ENCODE results near the gene ATOH8.

ATOH8 gene

DNA sequence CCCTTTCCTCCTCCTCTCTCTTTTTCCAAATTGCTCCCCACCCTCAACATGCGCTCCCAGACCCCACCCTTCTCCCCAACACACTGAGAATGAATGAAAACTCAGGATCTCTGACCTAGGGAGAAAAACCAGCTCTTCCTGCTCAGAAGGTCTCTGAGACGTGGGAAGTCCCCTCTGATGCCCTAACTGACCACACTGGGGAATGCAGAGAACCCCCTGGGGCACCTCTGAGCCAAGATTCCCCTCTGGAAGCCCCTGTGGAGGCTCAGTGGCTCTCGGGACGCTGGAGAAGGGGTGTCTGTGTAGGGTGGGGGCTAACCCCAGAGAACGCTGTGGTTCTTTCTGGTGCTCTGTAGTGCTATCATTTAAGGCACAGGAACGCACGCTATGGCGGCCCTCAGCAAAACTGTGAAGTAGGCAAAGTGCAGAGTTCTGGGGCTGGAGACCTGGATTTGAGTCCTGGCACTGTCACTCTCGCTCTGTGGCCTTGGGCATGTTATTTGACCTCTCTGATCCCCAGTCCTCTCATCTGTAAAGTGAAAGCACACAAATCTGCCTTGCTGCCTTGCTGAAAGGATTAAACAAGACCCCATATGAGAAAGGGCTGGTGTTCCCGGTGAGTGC is 17.1 kb downstream of the ATOH8 start:
- DNase-seq (ENCODE audit: low read depth): no peak

DNA sequence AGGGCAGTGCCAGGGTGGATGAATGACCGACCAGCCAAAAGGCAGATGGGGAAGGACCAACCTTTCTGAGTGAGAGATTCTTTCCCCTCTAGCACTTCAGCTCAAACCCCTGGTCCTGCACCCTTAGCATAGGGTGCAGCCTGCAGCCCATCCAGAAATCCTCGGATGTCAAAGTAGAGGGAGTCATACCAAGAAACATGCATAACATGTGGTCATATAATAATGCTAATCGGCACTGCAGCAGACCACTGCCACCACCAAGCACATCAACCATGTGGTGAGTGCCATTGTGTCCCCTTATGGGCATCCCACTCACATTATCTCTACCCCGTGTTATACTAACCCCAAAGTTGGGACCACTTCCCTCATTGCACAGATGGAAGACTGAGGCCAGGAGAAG is 17.7 kb downstream of the ATOH8 start:
- DNase-seq (ENCODE audit: low read depth): no peak

DNA sequence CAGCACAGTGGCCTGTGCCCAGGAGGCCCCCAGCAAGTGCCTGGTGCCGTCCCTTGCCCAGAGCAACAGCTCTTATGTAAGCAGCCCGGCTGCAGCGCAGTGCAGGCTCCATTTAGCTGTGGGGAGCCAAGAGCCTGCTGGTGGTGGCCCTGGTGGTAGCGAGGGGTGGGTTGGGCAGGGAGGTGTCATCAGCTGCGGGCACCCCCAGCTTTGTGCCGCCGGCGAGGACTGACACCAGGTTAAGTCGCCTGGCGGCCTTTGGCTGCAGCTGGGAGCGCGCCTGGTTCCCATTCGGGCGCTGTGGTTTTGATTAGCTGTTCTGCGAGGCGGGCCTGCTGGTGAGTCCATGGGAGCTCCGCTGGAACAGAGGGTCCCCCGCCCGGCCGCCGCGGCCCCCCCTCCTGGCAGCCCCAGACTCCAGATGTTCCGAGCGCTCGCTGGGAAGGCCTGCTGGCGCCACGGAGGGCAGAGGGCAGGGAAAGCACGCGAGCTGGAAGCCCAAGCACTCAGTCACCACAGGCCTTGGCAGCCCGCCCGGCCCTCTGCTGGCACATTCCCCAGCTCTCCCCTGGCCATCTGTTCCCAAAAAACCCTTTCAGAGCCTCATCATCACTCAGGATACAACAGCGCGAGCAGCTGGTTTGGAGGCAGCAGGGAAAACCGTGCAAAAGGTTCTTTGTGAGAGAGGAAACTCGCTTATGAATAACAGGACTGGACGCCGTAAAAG is 18.4 kb downstream of the ATOH8 start:
- DNase-seq (ENCODE audit: low read depth): peak; percentile 100

DNA sequence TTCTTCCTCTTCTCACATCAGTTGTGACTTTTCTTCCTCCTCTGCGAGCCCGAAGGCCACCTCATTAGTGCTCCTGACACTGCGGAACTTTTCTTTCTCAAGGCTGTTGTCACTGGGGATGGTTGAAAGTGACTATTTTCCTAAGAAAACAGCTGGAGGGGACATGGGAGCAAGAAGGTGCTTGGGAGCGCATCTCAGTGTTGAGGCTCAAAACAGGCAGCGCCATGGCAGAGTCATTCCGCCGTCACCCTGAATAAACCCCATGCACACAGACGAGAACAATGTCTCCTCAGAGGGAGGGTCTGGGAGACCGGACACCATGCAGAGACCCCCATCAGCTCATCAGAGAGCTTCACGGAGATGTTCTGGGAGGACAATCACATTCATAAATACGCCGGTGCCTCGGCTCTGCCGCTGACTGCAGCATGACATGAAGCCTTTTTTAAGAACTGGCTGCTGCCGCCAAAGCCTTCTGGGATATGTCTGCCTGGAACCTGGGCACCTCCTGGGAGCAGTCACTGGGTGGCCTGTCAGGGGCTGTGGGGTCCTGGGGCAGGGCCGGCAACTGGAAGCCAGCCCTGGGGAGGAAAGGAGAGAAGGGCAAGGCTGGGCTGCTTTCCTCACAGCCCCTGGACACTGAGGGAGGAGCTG is 19.2 kb downstream of the ATOH8 start:
- DNase-seq (ENCODE audit: low read depth): no peak

DNA sequence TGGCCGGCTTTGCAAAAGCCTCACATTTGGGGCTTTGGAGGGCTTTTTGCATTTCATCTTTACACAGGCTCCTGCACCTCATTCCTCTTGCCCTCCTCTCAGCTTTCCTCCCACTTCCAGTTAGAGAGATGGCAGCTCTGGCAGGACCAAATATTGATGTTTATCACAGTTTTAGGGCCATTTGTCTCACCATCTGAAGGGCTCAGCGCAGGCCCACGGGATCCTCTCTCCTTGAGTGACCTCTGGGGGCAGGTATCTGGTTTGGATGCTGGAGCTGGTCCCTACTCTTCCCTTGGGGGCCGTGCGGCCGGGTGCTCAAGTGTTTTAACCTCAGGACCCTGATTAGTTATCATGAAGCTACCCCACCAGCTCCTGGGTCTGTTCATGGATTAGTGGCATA is 19.9 kb downstream of the ATOH8 start:
- DNase-seq (ENCODE audit: low read depth): no peak

DNA sequence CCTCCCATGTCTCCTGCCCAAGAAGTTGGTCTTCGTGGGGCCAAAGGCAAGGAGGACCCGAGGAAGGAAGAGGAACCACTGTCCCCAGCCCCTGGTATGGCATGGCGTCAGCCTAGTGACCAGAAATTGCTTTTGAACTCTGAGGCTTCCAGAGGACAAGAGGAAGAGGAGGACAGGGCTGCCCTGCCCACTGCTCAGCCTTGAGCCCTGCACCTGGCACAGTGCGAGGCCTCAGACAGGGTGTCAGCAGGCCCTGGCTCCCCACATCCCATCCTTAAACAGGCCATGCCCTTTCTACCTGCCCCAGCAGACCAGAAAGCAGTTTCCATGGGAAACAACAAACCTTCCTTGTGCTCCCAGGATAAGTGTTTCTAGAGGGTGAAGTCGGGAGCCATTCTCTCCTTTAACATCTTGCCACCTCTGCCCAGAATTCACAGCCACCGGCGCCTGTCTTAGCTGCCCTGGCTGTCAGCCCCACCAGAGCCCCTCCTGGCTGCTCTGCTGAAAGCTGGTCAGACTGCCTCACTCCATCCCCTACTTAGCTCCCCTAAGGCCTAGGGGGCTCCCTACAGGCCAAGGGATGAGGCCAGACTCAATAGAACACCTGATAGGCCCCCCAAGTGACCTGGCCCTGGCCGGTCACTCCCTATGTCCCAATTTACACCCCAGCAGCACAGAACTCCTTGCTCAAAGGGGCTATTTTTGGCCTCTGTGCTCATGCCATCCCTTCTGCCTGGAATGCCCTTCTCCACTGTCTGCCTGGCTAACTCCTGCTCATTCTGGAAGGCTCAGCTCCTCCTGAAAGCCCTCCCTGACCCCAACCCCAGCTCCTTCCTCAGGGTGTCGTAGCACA is 20.6 kb downstream of the ATOH8 start:
- DNase-seq (ENCODE audit: low read depth): no peak

DNA sequence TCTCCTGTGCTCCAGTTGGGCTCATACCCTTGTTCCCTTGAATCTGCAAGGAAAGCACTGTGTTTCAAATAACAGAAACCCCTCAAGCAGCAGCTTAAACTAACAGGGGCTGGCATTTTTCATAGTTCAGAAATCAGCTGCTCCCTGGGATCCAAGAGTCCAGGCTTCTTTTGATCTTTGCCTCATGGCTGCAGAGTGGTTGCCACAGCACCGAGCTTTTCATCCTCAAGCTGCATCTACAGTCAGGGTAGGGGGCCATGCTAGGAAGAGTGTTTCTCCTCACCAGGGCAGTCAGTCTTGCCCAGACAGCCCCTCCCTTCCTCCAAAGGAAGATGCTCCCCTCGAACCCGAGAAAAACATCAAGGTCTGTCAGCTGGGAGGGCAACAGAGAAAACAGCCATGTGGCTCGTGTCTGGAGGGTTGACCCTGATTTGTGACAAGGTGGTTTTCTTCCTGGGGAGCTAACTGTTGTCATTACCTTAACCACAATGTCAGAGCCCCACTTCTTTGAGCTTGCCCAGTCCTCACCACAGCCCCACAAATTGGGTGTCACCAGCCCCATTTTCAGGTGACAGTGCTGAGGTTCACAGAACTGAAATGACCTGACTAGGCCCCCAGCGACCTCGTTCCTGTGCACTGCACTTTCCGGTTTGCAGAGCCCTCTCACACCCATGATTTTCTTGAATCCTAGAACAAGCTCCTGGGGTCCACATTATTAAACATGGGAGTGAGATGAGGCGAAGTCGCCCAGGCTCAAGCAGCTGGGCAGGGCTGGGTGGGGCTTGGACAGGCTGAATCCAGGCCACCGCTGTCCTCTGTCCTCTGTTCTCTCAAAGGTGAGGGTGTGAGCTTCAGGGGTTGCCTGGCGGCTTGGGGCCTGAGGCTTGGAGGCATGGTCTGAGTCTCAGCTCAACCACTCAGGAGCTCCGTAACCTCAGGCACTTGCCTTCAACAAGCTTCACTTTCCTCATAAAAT is 21.9 kb downstream of the ATOH8 start:
- no peak for DNase-seq (ENCODE audit: low read depth)

DNA sequence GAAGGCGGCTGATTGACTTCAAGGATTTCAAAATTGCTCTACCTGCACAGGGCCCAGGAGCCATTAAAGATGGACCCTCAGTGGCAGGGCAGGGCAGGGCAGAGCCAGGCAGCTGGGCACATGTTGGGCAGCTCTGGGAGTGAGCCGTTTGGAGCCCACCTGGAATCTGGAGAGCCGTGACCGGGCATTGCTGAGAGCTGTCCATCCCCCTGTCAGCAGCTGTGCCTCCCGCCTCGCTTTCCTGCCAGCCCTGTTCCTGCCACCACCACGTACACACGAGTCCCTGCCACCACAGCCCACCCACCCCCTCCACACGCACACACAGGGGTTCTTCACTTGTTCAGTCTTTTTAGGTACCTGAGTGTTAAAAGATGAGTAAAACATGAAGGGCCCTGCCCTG is 22.9 kb downstream of the ATOH8 start:
- no peak for DNase-seq (ENCODE audit: low read depth)

DNA sequence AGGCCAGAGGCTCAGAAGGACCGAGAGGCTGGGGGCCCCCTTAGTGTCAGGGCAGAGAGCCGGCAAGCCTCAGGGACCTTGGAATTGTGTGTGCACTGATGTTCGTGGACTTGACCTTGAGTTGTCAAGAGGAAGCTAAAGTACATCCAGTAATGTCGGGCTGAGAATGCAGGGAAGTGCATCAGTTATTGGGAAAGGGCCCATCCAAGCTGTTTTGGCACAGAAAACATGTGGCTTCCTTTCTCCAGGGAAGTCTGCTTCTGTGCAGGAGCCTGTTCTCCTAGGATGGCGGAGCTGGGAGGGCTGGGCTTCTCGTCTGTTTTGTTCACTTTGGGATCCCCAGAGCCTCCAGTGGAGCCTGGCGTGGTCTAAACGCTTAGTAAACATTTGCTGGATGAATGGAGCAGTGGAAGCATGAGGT is 23.7 kb downstream of the ATOH8 start:
- DNase-seq (ENCODE audit: low read depth): no peak

DNA sequence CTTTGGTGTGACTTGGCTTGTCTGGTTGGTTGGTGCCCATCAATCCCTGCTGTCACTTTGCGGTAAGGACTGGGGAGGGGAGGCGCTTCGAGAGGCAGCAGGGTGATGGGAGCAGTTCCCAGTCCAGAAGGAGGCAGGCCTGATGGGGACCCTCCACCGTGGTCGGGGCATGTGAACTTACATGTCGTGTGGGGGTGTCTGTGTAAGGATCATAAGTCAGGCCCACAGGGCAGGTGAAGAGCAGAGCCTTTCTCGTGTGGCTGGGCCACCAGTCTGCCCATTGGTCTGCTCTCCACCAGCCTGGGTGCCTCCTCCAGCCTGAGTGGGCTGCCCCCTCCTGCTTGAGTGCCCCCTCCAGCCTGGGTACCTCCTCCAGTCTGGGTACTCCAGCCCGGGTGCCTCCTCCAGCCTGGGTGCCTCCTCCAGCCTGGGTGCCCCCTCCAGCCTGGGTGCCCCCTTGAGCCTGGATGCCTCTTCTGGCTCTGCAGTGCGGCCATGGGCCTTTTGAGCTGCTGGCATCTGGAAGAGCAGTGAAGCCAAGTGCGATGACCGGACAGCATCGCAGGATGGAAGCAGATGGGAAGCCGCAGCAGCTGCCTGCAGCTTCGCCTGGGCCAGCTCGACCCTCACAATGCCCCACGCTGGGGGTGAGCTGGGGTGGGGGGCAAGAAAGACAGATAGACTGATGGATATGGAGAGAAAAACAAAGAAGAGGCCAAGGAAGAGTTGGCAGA is 25.0 kb downstream of the ATOH8 start:
- no peak for DNase-seq (ENCODE audit: low read depth)

DNA sequence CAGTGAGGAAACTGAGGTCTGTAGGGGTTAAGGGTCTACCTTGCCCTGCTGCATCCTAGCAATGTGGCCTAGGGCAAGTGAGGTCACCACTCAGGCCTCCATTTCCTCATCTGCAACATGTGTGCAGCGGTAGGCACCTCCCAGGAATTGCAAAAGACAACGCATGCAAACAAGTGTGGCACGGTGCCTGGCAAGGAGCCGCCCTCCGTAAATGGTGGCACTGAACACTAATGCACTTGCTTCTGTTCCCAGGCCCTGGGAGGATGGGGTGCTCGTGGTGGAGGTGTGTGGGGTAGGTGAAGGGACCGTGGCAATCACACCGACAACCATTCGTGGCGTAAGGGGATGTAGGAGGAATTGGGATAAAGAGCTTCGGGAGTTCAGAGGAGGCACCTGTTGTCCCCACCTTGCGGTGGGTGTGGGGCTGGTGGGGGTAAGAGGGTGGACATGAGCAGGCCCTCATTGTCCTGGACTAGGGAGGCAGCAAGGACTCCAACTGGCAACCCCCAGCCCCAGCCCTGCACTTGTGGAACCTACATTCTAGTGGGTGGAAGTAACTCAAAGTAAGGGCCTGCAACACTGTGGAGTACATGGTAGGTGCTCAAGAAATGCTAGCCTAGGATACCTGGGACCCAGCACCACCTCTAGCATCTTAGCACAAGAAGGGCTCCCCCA is 26.0 kb downstream of the ATOH8 start:
- no peak for DNase-seq (ENCODE audit: low read depth)

DNA sequence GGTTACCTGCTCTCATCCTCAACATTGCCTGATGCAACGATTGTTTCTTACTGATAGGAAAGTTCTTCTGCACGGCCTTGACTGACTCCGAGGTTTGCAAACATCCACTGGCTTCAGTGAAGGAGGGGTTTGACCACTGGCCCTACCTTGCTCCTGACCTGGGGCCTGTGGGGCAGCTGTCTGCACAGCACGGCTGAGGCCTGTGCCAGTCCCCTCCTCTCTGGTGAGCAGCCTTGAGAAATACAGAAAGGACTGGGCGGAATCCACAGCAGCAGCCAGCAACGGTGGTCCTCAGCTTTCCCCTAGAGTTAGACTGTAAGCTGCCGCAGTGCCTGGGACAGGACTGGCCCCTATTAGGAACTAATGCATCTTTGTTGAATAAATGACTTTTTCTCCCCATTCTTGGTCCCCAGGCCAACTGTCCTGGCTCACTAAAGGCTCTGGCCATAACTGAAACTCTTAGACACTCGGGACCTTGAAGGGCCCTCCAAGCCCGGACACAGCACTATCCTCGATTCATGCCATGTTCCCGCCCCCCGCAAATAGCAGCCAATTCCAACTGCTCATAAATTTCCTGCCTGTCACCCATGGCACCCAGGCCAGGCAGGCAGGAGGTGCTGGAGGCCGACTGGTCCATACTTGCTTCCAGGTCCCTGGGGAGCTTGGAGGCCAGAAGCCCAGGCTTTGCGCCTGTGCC is 26.7 kb downstream of the ATOH8 start:
- no peak for DNase-seq (ENCODE audit: low read depth)

DNA sequence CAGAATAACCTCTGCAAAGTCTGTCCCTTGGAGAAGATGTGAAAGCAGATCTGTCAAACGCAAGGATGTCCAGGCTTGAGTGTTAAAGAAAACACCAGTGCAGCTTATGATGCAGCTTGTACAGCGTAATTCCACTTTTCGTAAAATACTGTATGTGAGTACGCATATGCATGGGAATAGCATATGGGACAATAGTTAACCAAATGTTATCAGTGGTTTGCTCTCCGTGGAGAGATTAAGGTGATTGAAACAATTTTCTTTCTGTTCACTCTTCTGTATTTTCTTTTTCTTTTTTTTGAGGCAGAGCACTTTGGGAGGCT is 27.2 kb downstream of the ATOH8 start:
- DNase-seq (ENCODE audit: low read depth): no peak

DNA sequence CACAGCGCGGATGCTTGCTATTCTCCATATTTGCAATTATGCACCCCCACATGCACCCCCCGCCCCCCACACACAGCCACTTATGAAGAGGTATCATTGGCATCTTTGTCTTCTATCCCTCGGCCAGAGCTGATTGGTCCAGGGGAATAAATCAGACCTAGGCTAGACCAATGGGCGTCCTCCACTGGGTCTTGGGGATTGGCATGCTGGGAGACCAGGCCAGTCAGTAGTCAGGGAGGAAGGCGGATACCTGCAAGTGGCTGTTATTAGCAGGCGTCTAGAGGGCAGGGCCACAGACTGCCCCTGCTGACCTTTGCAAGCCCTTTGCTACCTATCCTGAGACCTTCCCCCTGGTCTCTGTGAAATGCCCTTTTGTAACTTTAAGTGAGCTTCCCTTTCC is 30.0 kb downstream of the ATOH8 start:
- no peak for DNase-seq (ENCODE audit: low read depth)

DNA sequence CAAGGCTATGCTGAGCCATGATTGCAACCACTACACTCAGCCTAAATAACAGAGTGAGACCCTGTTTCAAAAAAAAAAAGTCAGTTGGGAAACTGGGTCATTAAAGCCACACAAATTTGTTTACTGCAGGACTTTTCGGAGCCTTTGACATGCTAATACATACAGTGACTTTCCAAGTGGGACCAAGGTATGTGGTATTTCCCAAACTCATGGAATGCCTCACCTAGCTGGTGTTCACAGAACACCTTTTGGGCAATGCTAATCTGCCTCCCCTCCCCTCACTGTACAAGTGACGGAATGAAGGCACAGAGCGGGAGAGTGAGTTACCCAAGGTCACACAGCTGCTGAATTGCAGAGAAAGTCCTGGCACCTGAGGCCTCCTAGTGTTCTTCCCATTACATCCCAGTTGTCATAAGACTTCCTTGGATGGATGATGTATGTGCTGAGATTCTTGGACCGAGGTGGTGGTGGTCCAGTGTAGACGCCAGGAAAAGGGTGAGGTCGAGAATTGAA is 30.7 kb downstream of the ATOH8 start:
- DNase-seq (ENCODE audit: low read depth): no peak

DNA sequence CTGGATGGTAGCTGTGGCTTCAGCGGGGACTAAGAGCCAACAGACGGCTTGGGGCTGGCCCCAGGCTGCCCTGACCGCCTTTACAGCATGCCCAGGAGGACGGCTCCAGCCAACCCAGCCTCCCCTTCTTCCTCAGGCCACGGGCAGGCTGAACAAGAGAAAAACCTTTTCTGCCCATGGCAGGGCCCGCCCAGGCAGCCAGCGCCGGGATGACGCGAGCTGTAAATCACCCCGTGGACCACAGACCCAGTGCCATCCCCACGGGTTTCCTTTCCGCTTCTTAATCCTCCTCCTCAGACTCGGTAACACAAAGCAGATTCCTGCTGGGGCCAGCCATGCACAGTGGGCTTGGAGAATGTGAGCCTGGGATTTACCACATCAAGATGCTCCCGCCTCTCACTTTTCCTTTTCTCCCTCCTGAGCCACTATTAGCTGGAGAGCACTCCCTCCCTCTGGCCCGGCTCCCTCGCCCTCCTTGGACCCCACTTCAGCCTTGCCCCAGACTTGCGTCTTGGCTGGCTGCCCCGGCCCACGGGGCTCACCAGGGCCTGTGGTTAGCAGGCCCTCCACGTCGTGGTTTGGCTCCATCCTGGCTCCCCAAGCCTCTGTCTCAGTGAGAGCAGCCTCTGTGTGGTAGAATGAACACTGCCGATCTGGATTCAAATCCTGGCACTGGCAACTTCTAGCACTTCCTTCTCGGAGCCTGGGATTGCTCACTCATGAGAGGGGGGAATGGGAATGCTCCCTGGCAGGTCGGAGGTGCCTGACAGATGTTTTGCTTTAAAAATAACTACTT is 31.4 kb downstream of the ATOH8 start:
- no peak for DNase-seq (ENCODE audit: low read depth)

DNA sequence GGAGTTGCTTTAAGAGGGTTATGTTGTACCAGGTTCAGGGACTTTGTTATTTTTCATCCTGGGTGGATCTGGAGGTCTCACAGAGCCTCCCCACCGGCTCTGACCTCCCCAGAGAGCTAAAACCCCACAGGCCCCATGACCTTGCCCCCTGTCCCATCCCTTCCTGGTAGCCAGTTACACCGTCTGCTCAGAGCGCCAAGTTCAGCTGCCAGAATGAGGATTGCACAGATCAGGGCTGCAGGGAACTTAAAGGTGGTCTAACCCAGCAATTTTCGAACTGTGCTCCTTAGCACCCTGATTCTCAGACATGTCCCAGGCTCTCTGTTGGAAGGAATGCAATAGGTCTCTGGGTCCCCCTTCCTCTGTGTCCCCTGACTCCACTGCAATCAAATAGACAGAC is 32.1 kb downstream of the ATOH8 start:
- DNase-seq (ENCODE audit: low read depth): no peak

DNA sequence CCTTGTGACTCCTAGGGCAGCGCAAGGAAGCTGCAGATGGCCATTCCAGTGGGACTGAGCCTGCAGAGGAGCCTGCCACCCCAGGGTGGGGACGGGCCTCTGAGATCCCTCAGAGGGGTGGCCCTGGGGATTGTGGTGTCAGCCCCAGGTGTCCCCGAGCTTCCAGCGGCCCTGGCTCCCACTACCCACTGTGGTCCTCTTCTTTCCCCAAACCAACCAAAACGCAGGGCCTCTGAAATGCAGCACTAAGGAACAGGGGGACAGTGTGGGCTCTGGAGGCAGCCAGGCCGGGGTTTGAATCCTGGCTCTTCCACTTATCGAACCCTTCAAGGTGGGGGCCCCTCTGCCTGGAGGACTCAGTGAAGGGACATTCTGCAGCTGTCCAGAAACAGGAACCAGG is 32.7 kb downstream of the ATOH8 start:
- DNase-seq (ENCODE audit: low read depth): no peak

DNA sequence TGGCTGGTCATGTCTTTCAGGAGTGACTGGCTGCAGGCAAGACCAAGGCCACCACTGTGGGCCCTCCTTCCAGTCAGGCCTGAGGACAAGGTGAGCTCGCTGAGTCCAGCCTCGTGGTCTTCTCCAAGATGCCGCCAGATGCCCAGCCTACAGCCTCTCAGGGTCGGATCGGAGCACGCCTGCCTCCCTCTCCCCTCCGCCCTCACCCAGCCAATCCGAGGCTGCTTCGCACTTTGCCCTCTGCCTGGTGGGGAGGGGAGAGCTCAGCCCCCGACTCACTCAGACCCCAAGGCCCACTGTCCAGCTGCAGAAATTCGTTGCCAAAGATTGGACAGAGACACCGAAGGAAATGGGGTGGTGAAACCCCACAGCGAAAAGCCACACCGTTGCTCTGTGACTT is 33.1 kb downstream of the ATOH8 start:
- no peak for DNase-seq (ENCODE audit: low read depth)

Data from HS-27A (cell line).